GM23338 (cell line): ENCODE measurements around the gene CMBL. TPM values are rescaled to one million over a fixed set of nuclear protein-coding genes. Genes with fewer than 3 reads are reported as not detected.

Experiments used
- ATAC-seq: fragments of 200-7000 bp; cut with Tn5 transposase; 3 replicates; pipeline ENCODE4 v1.9.1; 2020
- DNase-seq: peaks from one replicate; pipeline ENCODE4 v3.0.0-alpha.2; 2015; ENCODE audit warnings: low spot score
- H2AFZ ChIP-seq: fragments of 200-600 bp; sonication (generic); 2 replicates; pipeline ENCODE4 v1.8.0; 2016; ENCODE audit warnings: antibody characterized with exemption, mild to moderate bottlenecking, moderate library complexity
- H3F3A ChIP-seq: fragments of 200-600 bp; sonication (generic); replicated peaks from 2 replicates; pipeline ENCODE4 v1.8.0; 2017; ENCODE audit warnings: antibody characterized with exemption, mixed run types, low read depth
- H3K27ac ChIP-seq: fragments of 200-600 bp; sonication (generic); 2 replicates; pipeline ENCODE4 v1.6.1; 2016; ENCODE audit warnings: low read depth
- H3K27me3 ChIP-seq: fragments of 200-600 bp; sonication (generic); 2 replicates; pipeline ENCODE4 v1.8.0; 2016; ENCODE audit warnings: mild to moderate bottlenecking, mixed run types, moderate library complexity; ENCODE audit not compliant: insufficient read depth
- H3K36me3 ChIP-seq: fragments of 200-600 bp; sonication (generic); 2 replicates; pipeline ENCODE4 v1.8.0; 2016; ENCODE audit warnings: mild to moderate bottlenecking; ENCODE audit not compliant: insufficient read depth
- H3K4me1 ChIP-seq: fragments of 200-600 bp; sonication (generic); 2 replicates; pipeline ENCODE4 v1.8.0; 2016; ENCODE audit warnings: mild to moderate bottlenecking, moderate library complexity; ENCODE audit not compliant: insufficient read depth
- H3K4me2 ChIP-seq: fragments of 200-600 bp; sonication (generic); 2 replicates; pipeline ENCODE4 v1.7.1; 2017; ENCODE audit warnings: mixed run types
- H3K4me3 ChIP-seq: fragments of 200-600 bp; sonication (generic); 2 replicates; pipeline ENCODE4 v1.6.1; 2016; ENCODE audit warnings: mixed run types
- H3K79me2 ChIP-seq: fragments of 200-600 bp; sonication (generic); replicated peaks from 2 replicates; pipeline ENCODE4 v1.8.0; 2017; ENCODE audit warnings: mild to moderate bottlenecking; ENCODE audit not compliant: insufficient read depth
- H3K9me2 ChIP-seq: fragments of 200-600 bp; sonication (generic); 2 replicates; pipeline ENCODE4 v1.8.0; 2017; ENCODE audit not compliant: insufficient read depth
- H4K20me1 ChIP-seq: fragments of 200-600 bp; sonication (generic); replicated peaks from 2 replicates; pipeline ENCODE4 v1.8.0; 2017; ENCODE audit warnings: mild to moderate bottlenecking; ENCODE audit not compliant: insufficient read depth
- H3K27ac Mint-ChIP-seq: 2 replicates; pipeline ENCODE4 v1.8.0; 2020; ENCODE audit warnings: inconsistent platforms, mild to moderate bottlenecking, moderate library complexity, mixed read lengths
- H3K27me3 Mint-ChIP-seq: 3 replicates; pipeline ENCODE4 v1.8.0; 2022; ENCODE audit warnings: low read depth, mild to moderate bottlenecking, moderate library complexity, mixed read lengths, inconsistent platforms; ENCODE audit not compliant: insufficient read depth, poor library complexity
- H3K36me3 Mint-ChIP-seq: 3 replicates; pipeline ENCODE4 v1.8.0; 2021; ENCODE audit warnings: low read depth, mild to moderate bottlenecking, inconsistent platforms, moderate library complexity, mixed read lengths
- H3K4me1 Mint-ChIP-seq: 3 replicates; pipeline ENCODE4 v1.8.0; 2020; ENCODE audit warnings: mild to moderate bottlenecking, inconsistent platforms, mixed read lengths
- H3K4me3 Mint-ChIP-seq: 3 replicates; pipeline ENCODE4 v1.8.0; 2021; ENCODE audit warnings: moderate library complexity, mild to moderate bottlenecking, inconsistent platforms, mixed read lengths
- H3K9me3 Mint-ChIP-seq: 3 replicates; pipeline ENCODE4 v1.8.0; 2020; ENCODE audit warnings: moderate library complexity, mild to moderate bottlenecking, inconsistent platforms, mixed read lengths
- CREB1 ChIP-seq: fragments of 250-450 bp; sonication (Bioruptor Pico); IDR thresholded peaks from 2 replicates; pipeline ENCODE4 v1.5.0; 2020; ENCODE audit warnings: low read depth, mild to moderate bottlenecking, moderate library complexity
- EZH2 ChIP-seq: fragments of 200-600 bp; sonication (generic); IDR thresholded peaks from one replicate; pipeline ENCODE4 v1.8.0; 2017; ENCODE audit warnings: antibody characterized with exemption, mild to moderate bottlenecking, low read depth; ENCODE audit not compliant: unreplicated experiment
- EZH2phosphoT487 ChIP-seq: fragments of 200-600 bp; sonication (generic); IDR thresholded peaks from one replicate; pipeline ENCODE4 v1.8.1; 2018; ENCODE audit warnings: antibody characterized with exemption; ENCODE audit not compliant: unreplicated experiment
- JUNB ChIP-seq: IDR thresholded peaks from one replicate; pipeline ENCODE4 v1.6.1; 2016; ENCODE audit warnings: antibody characterized with exemption; ENCODE audit not compliant: unreplicated experiment
- NANOG ChIP-seq: IDR thresholded peaks from 2 replicates; pipeline ENCODE4 v1.6.1; 2016; ENCODE audit warnings: antibody characterized with exemption, borderline replicate concordance
- POLR2AphosphoS5 ChIP-seq: IDR thresholded peaks from 2 replicates; pipeline ENCODE4 v1.6.1; 2016; ENCODE audit warnings: antibody characterized with exemption, low read depth
- STAT1 ChIP-seq: IDR thresholded peaks from one replicate; pipeline ENCODE4 v1.6.1; 2016; ENCODE audit warnings: antibody characterized with exemption; ENCODE audit not compliant: unreplicated experiment
- ZNF114 ChIP-seq: fragments of 250-450 bp; sonication (Bioruptor Pico); IDR thresholded peaks from 2 replicates; pipeline ENCODE4 v1.5.0; 2020; ENCODE audit warnings: mild to moderate bottlenecking, moderate library complexity
- ZNF331 ChIP-seq: fragments of 250-450 bp; sonication (Bioruptor Pico); IDR thresholded peaks from 2 replicates; pipeline ENCODE4 v1.5.0; 2020; ENCODE audit warnings: low read depth, mild to moderate bottlenecking, moderate library complexity
- polyA plus RNA-seq: library from polyadenylated mRNA; unstranded; fragments of >200 nt; fragmentation: Nextera tagmentation; extraction: Ambion mirVana; gene quantifications from 2 replicates; pipeline ENCODE4 v1.2.1, GENCODE V29; 2016
- total RNA-seq: library from RNA; depleted of rRNA; stranded (reverse); fragments of >200 nt; shearing (Covaris generic); gene quantifications from 2 replicates; pipeline ENCODE4 v1.2.3, GENCODE V29; 2014
- TF ChIP-seq, protein P1 (sequence below): IDR thresholded peaks from 2 replicates; pipeline ENCODE4 v1.6.1; 2016; ENCODE audit warnings: antibody characterized with exemption
- TF ChIP-seq, protein P2 (sequence below), 2 experiments: fragments of 200-600 bp in 1 of 2; sonication (generic) in 1 of 2; conservative IDR thresholded peaks; 2 replicates each; pipeline versions ENCODE4 v1.5.1 to v1.6.1; 2016 to 2017; ENCODE audit warnings: antibody characterized with exemption in 2 of 2, low read depth in 2 of 2, mild to moderate bottlenecking in 2 of 2, moderate library complexity in 1 of 2
- TF ChIP-seq, protein P3 (sequence below): fragments of 250-450 bp; sonication (Bioruptor Pico); IDR thresholded peaks from 2 replicates; pipeline ENCODE4 v1.5.0; 2020; ENCODE audit warnings: mild to moderate bottlenecking, moderate library complexity
- TF ChIP-seq, protein P4 (sequence below): IDR thresholded peaks from one replicate; pipeline ENCODE4 v1.6.1; 2018; ENCODE audit warnings: antibody characterized with exemption; ENCODE audit not compliant: unreplicated experiment

The CMBL gene
- total and polyA plus RNA-seq, 2 experiments from 2014 or later, result 13.2 to 24.1 TPM

DNA sequence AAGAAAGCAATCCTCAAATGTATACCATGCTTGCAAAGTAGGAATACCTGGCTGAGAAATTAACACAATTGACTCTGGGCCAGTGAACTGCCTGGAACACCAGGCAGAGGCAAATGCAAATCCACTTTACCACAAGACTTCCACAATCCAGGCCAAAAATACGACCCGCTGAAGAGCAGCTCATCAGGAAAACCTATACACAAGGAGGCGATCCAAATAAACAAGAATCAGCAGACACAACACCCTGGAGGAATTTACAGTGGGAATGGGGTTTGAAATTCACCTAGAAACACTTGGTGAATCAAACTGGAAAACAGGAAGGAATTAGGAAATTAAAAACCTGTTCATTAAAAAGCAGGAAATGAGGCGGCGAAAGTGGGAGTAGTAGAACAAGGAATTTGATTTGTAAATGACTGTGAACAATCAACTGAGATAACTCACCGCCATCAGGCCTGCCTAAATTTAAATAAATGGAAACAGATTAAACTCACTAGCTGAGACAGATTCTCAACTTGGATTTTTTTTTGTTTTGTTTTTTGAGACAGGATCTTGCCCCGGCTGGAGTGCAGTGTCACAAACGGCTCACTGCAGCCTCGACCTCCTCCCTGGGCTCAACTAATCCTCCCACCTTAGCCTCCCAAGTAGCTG, 15.9 kb downstream of the CMBL start:
- Histone ChIP-seq H4K20me1 (no peaks in the 10 kb centered on the region), H3K4me3 (no peak overlapping the region), H3K36me3 (no peaks in the 10 kb centered on the region), H3K4me1 (no peaks in the 10 kb centered on the region), H3F3A (0 out of 2 replicates have a peak, but pooled peaks cover 3% of the 10 kb centered on the region), H3K27ac (0 out of 2 replicates have a peak overlapping the region, but pooled peaks have one; percentile 26), H3K27me3 (no peaks in the 10 kb centered on the region), H3K9me2 (no peaks in the 10 kb centered on the region), H3K79me2 (no peaks in the 10 kb centered on the region; the same call in 1 of the 2 replicates), H3K4me2 (no peak overlapping the region), H2AFZ (no peak overlapping the region)
- Mint-ChIP-seq H3K27ac (no peak overlapping the region), H3K36me3 (peaks cover 30% of the 10 kb centered on the region), H3K27me3 (peaks cover 9% of the 10 kb centered on the region), H3K4me1 (peaks cover 9% of the 10 kb centered on the region), H3K9me3 (peaks cover 4% of the 10 kb centered on the region; the same call in 1 of the 3 replicates), H3K4me3 (no peak overlapping the region)
- TF ChIP-seq JUNB, result no peak
- no peak for TF ChIP-seq EZH2phosphoT487
- TF ChIP-seq EZH2, result no peak
- TF ChIP-seq, protein P1, sequence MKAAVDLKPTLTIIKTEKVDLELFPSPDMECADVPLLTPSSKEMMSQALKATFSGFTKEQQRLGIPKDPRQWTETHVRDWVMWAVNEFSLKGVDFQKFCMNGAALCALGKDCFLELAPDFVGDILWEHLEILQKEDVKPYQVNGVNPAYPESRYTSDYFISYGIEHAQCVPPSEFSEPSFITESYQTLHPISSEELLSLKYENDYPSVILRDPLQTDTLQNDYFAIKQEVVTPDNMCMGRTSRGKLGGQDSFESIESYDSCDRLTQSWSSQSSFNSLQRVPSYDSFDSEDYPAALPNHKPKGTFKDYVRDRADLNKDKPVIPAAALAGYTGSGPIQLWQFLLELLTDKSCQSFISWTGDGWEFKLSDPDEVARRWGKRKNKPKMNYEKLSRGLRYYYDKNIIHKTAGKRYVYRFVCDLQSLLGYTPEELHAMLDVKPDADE, result no peak
- no peak for TF ChIP-seq STAT1
- TF ChIP-seq, protein P2, sequence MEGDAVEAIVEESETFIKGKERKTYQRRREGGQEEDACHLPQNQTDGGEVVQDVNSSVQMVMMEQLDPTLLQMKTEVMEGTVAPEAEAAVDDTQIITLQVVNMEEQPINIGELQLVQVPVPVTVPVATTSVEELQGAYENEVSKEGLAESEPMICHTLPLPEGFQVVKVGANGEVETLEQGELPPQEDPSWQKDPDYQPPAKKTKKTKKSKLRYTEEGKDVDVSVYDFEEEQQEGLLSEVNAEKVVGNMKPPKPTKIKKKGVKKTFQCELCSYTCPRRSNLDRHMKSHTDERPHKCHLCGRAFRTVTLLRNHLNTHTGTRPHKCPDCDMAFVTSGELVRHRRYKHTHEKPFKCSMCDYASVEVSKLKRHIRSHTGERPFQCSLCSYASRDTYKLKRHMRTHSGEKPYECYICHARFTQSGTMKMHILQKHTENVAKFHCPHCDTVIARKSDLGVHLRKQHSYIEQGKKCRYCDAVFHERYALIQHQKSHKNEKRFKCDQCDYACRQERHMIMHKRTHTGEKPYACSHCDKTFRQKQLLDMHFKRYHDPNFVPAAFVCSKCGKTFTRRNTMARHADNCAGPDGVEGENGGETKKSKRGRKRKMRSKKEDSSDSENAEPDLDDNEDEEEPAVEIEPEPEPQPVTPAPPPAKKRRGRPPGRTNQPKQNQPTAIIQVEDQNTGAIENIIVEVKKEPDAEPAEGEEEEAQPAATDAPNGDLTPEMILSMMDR (conservative IDR thresholded peaks at IDR 0.05; ENCODE audit: low read depth in 2 of 2), result no peak
- TF ChIP-seq, protein P3, sequence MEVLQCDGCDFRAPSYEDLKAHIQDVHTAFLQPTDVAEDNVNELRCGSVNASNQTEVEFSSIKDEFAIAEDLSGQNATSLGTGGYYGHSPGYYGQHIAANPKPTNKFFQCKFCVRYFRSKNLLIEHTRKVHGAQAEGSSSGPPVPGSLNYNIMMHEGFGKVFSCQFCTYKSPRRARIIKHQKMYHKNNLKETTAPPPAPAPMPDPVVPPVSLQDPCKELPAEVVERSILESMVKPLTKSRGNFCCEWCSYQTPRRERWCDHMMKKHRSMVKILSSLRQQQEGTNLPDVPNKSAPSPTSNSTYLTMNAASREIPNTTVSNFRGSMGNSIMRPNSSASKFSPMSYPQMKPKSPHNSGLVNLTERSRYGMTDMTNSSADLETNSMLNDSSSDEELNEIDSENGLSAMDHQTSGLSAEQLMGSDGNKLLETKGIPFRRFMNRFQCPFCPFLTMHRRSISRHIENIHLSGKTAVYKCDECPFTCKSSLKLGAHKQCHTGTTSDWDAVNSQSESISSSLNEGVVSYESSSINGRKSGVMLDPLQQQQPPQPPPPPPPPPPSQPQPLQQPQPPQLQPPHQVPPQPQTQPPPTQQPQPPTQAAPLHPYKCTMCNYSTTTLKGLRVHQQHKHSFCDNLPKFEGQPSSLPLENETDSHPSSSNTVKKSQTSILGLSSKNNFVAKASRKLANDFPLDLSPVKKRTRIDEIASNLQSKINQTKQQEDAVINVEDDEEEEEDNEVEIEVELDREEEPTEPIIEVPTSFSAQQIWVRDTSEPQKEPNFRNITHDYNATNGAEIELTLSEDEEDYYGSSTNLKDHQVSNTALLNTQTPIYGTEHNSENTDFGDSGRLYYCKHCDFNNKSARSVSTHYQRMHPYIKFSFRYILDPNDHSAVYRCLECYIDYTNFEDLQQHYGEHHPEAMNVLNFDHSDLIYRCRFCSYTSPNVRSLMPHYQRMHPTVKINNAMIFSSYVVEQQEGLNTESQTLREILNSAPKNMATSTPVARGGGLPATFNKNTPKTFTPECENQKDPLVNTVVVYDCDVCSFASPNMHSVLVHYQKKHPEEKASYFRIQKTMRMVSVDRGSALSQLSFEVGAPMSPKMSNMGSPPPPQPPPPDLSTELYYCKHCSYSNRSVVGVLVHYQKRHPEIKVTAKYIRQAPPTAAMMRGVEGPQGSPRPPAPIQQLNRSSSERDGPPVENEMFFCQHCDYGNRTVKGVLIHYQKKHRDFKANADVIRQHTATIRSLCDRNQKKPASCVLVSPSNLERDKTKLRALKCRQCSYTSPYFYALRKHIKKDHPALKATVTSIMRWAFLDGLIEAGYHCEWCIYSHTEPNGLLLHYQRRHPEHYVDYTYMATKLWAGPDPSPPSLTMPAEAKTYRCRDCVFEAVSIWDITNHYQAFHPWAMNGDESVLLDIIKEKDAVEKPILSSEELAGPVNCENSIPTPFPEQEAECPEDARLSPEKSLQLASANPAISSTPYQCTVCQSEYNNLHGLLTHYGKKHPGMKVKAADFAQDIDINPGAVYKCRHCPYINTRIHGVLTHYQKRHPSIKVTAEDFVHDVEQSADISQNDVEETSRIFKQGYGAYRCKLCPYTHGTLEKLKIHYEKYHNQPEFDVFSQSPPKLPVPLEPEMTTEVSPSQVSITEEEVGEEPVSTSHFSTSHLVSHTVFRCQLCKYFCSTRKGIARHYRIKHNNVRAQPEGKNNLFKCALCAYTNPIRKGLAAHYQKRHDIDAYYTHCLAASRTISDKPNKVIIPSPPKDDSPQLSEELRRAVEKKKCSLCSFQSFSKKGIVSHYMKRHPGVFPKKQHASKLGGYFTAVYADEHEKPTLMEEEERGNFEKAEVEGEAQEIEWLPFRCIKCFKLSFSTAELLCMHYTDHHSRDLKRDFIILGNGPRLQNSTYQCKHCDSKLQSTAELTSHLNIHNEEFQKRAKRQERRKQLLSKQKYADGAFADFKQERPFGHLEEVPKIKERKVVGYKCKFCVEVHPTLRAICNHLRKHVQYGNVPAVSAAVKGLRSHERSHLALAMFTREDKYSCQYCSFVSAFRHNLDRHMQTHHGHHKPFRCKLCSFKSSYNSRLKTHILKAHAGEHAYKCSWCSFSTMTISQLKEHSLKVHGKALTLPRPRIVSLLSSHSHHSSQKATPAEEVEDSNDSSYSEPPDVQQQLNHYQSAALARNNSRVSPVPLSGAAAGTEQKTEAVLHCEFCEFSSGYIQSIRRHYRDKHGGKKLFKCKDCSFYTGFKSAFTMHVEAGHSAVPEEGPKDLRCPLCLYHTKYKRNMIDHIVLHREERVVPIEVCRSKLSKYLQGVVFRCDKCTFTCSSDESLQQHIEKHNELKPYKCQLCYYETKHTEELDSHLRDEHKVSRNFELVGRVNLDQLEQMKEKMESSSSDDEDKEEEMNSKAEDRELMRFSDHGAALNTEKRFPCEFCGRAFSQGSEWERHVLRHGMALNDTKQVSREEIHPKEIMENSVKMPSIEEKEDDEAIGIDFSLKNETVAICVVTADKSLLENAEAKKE (CRISPR knock-in tag), result no peak
- TF ChIP-seq CREB1 (CRISPR knock-in tag), result no peak
- no peak for TF ChIP-seq NANOG
- no peak for TF ChIP-seq ZNF331 (CRISPR knock-in tag)
- no peak for TF ChIP-seq ZNF114
- no peak for TF ChIP-seq POLR2AphosphoS5
- TF ChIP-seq, protein P4, sequence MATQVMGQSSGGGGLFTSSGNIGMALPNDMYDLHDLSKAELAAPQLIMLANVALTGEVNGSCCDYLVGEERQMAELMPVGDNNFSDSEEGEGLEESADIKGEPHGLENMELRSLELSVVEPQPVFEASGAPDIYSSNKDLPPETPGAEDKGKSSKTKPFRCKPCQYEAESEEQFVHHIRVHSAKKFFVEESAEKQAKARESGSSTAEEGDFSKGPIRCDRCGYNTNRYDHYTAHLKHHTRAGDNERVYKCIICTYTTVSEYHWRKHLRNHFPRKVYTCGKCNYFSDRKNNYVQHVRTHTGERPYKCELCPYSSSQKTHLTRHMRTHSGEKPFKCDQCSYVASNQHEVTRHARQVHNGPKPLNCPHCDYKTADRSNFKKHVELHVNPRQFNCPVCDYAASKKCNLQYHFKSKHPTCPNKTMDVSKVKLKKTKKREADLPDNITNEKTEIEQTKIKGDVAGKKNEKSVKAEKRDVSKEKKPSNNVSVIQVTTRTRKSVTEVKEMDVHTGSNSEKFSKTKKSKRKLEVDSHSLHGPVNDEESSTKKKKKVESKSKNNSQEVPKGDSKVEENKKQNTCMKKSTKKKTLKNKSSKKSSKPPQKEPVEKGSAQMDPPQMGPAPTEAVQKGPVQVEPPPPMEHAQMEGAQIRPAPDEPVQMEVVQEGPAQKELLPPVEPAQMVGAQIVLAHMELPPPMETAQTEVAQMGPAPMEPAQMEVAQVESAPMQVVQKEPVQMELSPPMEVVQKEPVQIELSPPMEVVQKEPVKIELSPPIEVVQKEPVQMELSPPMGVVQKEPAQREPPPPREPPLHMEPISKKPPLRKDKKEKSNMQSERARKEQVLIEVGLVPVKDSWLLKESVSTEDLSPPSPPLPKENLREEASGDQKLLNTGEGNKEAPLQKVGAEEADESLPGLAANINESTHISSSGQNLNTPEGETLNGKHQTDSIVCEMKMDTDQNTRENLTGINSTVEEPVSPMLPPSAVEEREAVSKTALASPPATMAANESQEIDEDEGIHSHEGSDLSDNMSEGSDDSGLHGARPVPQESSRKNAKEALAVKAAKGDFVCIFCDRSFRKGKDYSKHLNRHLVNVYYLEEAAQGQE, result no peak
- ATAC-seq, result no peak
- DNase-seq, result no peak
